IMR-90 (cell line): ENCODE results near the gene INTS11. TPM values are rescaled to one million over a fixed set of nuclear protein-coding genes. Genes with fewer than 3 reads are reported as not detected.

ENCODE experiments used
- ATAC-seq: fragments of 200-7000 bp; cut with Tn5 transposase; 2 replicates; pipeline ENCODE4 v1.9.1; 2020; ENCODE audit warnings: low read depth, mild to moderate bottlenecking, moderate library complexity
- BruUV-seq: library from RNA; stranded (reverse); fragments of 400-500 nt; replicated peaks from 2 replicates; lab custom pipeline; 2021; lab: Mats Ljungman, UMichigan
- CTCF ChIA-PET: fragments of 300-600 bp; formaldehyde crosslinking; extraction: SDS; loops from one replicate; lab custom pipeline; 2021; ENCODE audit warnings: antibody characterized with exemption; lab: Yijun Ruan, JAX
- POLR2A ChIA-PET: fragments of 300-600 bp; sonication (Branson Sonifier 250); formaldehyde crosslinking; loops from one replicate; lab custom pipeline; 2022; ENCODE audit warnings: antibody characterized with exemption; ENCODE audit not compliant: unreplicated experiment; lab: Charles Lee
- DNase-seq: peaks from one replicate; pipeline ENCODE4 v3.0.0; 2013
- H2AFZ ChIP-seq: replicated peaks from 2 replicates; pipeline ENCODE3; 2013; ENCODE audit warnings: low read length, mild to moderate bottlenecking; ENCODE audit not compliant: poor library complexity
- H2AK5ac ChIP-seq: 2 replicates; pipeline ENCODE4 v1.6.1; 2013; ENCODE audit warnings: low read depth, low read length, inconsistent platforms
- H2AK9ac ChIP-seq: replicated peaks from 2 replicates; pipeline ENCODE3; 2013; ENCODE audit warnings: mild to moderate bottlenecking, low read depth, low read length, moderate library complexity; ENCODE audit not compliant: poor library complexity
- H2BK120ac ChIP-seq: 2 replicates; pipeline ENCODE4 v1.6.1; 2013; ENCODE audit warnings: low read depth, low read length, inconsistent platforms
- H2BK15ac ChIP-seq: 3 replicates; pipeline ENCODE4 v1.6.1; 2013; ENCODE audit warnings: low read depth, low read length, inconsistent platforms
- H2BK20ac ChIP-seq: 2 replicates; pipeline ENCODE4 v1.6.1; 2013; ENCODE audit warnings: low read depth, mild to moderate bottlenecking, inconsistent platforms, low read length, moderate library complexity
- H2BK5ac ChIP-seq: 2 replicates; pipeline ENCODE4 v1.6.1; 2013; ENCODE audit warnings: mild to moderate bottlenecking, low read depth, low read length, inconsistent platforms; ENCODE audit not compliant: poor library complexity, severe bottlenecking
- H3K14ac ChIP-seq: replicated peaks from 2 replicates; pipeline ENCODE4 v1.6.1; 2013; ENCODE audit warnings: low read depth, low read length, inconsistent platforms
- H3K18ac ChIP-seq: 2 replicates; pipeline ENCODE4 v1.6.1; 2013; ENCODE audit warnings: low read depth, low read length, control low read depth
- H3K23ac ChIP-seq: 2 replicates; pipeline ENCODE4 v1.6.1; 2013; ENCODE audit warnings: low read depth, low read length, inconsistent platforms
- H3K27ac ChIP-seq: 2 replicates; pipeline ENCODE4 v1.5.1; 2013; ENCODE audit warnings: mild to moderate bottlenecking, control low read depth, low read length; ENCODE audit not compliant: insufficient read depth
- H3K27me3 ChIP-seq: 2 replicates; pipeline ENCODE4 v1.6.1; 2013; ENCODE audit warnings: low read length; ENCODE audit not compliant: control insufficient read depth, insufficient read depth
- H3K36me3 ChIP-seq: 2 replicates; pipeline ENCODE4 v1.6.1; 2013; ENCODE audit warnings: low read length, mixed read lengths; ENCODE audit not compliant: control insufficient read depth, insufficient read depth
- H3K4ac ChIP-seq: 2 replicates; pipeline ENCODE4 v1.6.1; 2013; ENCODE audit warnings: low read depth, low read length, inconsistent platforms
- H3K4me1 ChIP-seq: 2 replicates; pipeline ENCODE4 v1.6.1; 2013; ENCODE audit warnings: low read length, mixed read lengths; ENCODE audit not compliant: control insufficient read depth, insufficient read depth
- H3K4me2 ChIP-seq: 2 replicates; pipeline ENCODE4 v1.6.1; 2013; ENCODE audit warnings: low read depth, mild to moderate bottlenecking, control low read depth, low read length, moderate library complexity
- H3K4me3 ChIP-seq: 2 replicates; pipeline ENCODE4 v1.5.1; 2013; ENCODE audit warnings: low read depth, mild to moderate bottlenecking, control low read depth, low read length, moderate library complexity; ENCODE audit not compliant: insufficient read depth
- H3K56ac ChIP-seq: 2 replicates; pipeline ENCODE4 v1.6.1; 2013; ENCODE audit warnings: low read length, inconsistent platforms; ENCODE audit not compliant: insufficient read depth; ENCODE audit errors: extremely low read depth
- H3K79me1 ChIP-seq, 2 experiments: 2 replicates each; pipeline ENCODE4 v1.6.1; 2013; ENCODE audit warnings: low read length in 2 of 2, inconsistent platforms in 1 of 2, low read depth in 1 of 2
- H3K9ac ChIP-seq: 2 replicates; pipeline ENCODE4 v1.6.1; 2013; ENCODE audit warnings: low read depth, low read length, control low read depth
- H3K9me1 ChIP-seq: 2 replicates; pipeline ENCODE4 v1.6.1; 2013; ENCODE audit warnings: low read length, inconsistent platforms; ENCODE audit not compliant: insufficient read depth
- H3K9me3 ChIP-seq: 2 replicates; pipeline ENCODE4 v1.6.1; 2013; ENCODE audit warnings: low read length; ENCODE audit not compliant: control insufficient read depth, insufficient read depth
- H4K20me1 ChIP-seq: 2 replicates; pipeline ENCODE4 v1.6.1; 2013; ENCODE audit warnings: low read length, inconsistent platforms; ENCODE audit not compliant: insufficient read depth
- H4K5ac ChIP-seq: 2 replicates; pipeline ENCODE4 v1.6.1; 2013; ENCODE audit warnings: mild to moderate bottlenecking, low read depth, low read length, control low read depth
- H4K8ac ChIP-seq, 2 experiments: 2 replicates each; pipeline ENCODE4 v1.6.1; 2013; ENCODE audit warnings: low read depth in 2 of 2, low read length in 2 of 2, control low read depth in 1 of 2, inconsistent platforms in 1 of 2
- H4K91ac ChIP-seq: 2 replicates; pipeline ENCODE4 v1.6.1; 2013; ENCODE audit warnings: low read depth, low read length, inconsistent platforms; ENCODE audit not compliant: insufficient read depth
- NFE2L2 ChIP-seq: fragments of 150-350 bp; IDR thresholded peaks from 2 replicates; pipeline ENCODE4 v1.6.1; 2016; ENCODE audit warnings: low read depth, mild to moderate bottlenecking, low read length
- SMC3 ChIP-seq: fragments of 150-350 bp; IDR thresholded peaks from 2 replicates; pipeline ENCODE4 v1.6.1; 2016; ENCODE audit warnings: low read depth, mild to moderate bottlenecking, antibody characterized with exemption, low read length, moderate library complexity
- WGBS, 2 experiments: methylation state at CpG; one replicate each; pipeline versions ENCODE4 v1.1.5 to v1.1.7; 2013; ENCODE audit warnings: missing lambda C conversion rate in 2 of 2; ENCODE audit not compliant: insufficient read length in 1 of 2; ENCODE audit errors: extremely low coverage in 2 of 2; 5-methylcytosine and 5-hydroxymethylcytosine counted together
- dilution Hi-C: fragments of 300-500 bp; cut with HindIII; formaldehyde crosslinking; loops from one replicate; pipeline ENCODE4 v1.14.3; 2018; ENCODE audit warnings: low sequenced_read_pairs; ENCODE audit not compliant: unreplicated experiment
- in situ Hi-C: fragments of 300-500 bp; cut with MboI; formaldehyde crosslinking; loops from 3 replicates; pipeline ENCODE4 v1.14.3; 2019; ENCODE audit warnings: low sequenced_read_pairs, inconsistent platforms, mixed read lengths
- intact Hi-C: fragments of 100-400 bp; cut with micrococcal nuclease; formaldehyde crosslinking; loops from 2 replicates; pipeline ENCODE4 v1.10.0; 2022
- polyA plus RNA-seq, 3 experiments: library from polyadenylated mRNA; depleted of rRNA; stranded (reverse); fragments of >200 nt; gene quantifications; 2 replicates each; pipeline ENCODE4 v1.2.3, GENCODE V29; 2012; ENCODE audit warnings: low replicate concordance in 1 of 3
- total RNA-seq: library from RNA; depleted of rRNA; stranded (reverse); fragments of >200 nt; gene quantifications from 2 replicates; pipeline ENCODE4 v1.2.3, GENCODE V29; 2012

Gene INTS11
- total and polyA plus RNA-seq, 2 of the 4 experiments (the other 2 are of a cell fraction), result 56.1 to 123 TPM

DNA sequence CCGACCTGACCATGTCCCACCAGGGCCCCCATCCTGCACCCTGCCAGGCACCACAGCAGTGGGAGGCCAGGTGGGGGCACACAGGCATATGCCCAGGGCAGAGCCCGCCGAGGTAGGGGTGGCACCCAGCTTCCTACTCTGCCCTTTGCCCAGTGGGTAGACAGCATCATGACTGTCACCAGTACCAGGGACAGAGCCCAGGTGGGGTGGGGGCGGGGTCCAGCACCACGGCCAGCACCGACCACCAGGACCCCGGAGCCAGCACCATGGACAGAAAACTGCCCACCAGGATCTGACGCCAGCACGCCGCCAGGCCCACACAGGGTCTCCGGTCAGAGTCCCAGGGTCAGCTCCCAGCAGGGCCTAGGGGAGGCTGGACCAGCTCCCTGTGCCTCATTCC, 10.4 kb upstream of the INTS11 start:
- H3K23ac ChIP-seq, result no peak overlapping the region
- peaks cover 30% of the 10 kb centered on the region for H3K36me3 ChIP-seq
- H3K4me1 ChIP-seq, result no peaks in the 10 kb centered on the region
- no peak overlapping the region for H2AK5ac ChIP-seq
- H2BK15ac ChIP-seq, result no peak overlapping the region
- dilution Hi-C loops, result no loop called here
- 49% methylated on average over 8 of the region's 11 CpGs; no CpG with 5 or more reads in 1 of the 2 experiments for WGBS, 2 experiments
- H3K9me1 ChIP-seq, result peaks cover 3% of the 10 kb centered on the region
- H2BK20ac ChIP-seq, result no peak overlapping the region
- no peak overlapping the region for H3K4me3 ChIP-seq
- no peak for TF ChIP-seq NFE2L2
- TF ChIP-seq SMC3, result no peak
- DNase-seq (no peak), ATAC-seq (no peak)
- BruUV-seq, result no TSS peak
- intact Hi-C loops, result no loop called here
- H3K18ac ChIP-seq, result no peak overlapping the region
- no peak overlapping the region for H2BK120ac ChIP-seq
- no peak overlapping the region for H3K56ac ChIP-seq
- H3K79me1 ChIP-seq, result peaks cover 2 to 5% of the 10 kb centered on the region in 2 experiments; a peak in 2 of 4 replicates
- H3K9me3 ChIP-seq, result no peaks in the 10 kb centered on the region
- ChIA-PET CTCF (no interaction called here), POLR2A (no interaction called here)
- no peak overlapping the region for H2BK5ac ChIP-seq
- in situ Hi-C loops, result no loop called here
- no peak overlapping the region for H3K4me2 ChIP-seq
- no peak overlapping the region for H4K5ac ChIP-seq
- H2AK9ac ChIP-seq, result no peak overlapping the region
- H3K27ac ChIP-seq, result no peak overlapping the region
- H3K27me3 ChIP-seq, result no peaks in the 10 kb centered on the region
- no peak overlapping the region for H4K8ac ChIP-seq
- no peak overlapping the region for H3K14ac ChIP-seq
- H4K20me1 ChIP-seq, result peaks cover 12% of the 10 kb centered on the region
- no peak overlapping the region for H2AFZ ChIP-seq
- H3K4ac ChIP-seq, result no peak overlapping the region
- H3K9ac ChIP-seq, result no peak overlapping the region
- H4K91ac ChIP-seq, result no peak overlapping the region
